ENCODE data around the gene KLHL9.
"Not testable (repeated sequence)": the region's sequence is repeated elsewhere in the genome, so short reads cannot be mapped to it uniquely, and the experiment has no call there.

Gene KLHL9

GRCh38 chr9:21334701-21335632, at the start of gene KLHL9:
Gene KLHL9 (minus strand): TSS chr9:21335404. CDS start chr9:21334859, 545 bp downstream.
- Histone ChIP-seq H3K9me3 (ENCODE audit: control insufficient read depth in 2 of 2, low read length in 2 of 2) (no peaks in the 10 kb centered on the region), H3K4me1 (ENCODE audit: control insufficient read depth in 2 of 2, insufficient read depth in 2 of 2, low read length in 2 of 2) (peaks cover 9 to 21% of the 10 kb centered on the region in 2 donors), H3K27me3 (ENCODE audit: control insufficient read depth in 2 of 2, insufficient read depth in 2 of 2, low read length in 2 of 2) (no peaks in the 10 kb centered on the region)

GRCh38 chr9:21383627-21384026, 48.4 kb upstream of the KLHL9 start:
- H3K4me1 ChIP-seq (ENCODE audit: control insufficient read depth in 2 of 2, insufficient read depth in 2 of 2, low read length in 2 of 2), result no peaks in the 10 kb centered on the region
- H3K9me3 ChIP-seq (ENCODE audit: control insufficient read depth in 2 of 2, low read length in 2 of 2), result no peaks in the 10 kb centered on the region

More at GRCh38 chr9:21334701-21335632, at the start of gene KLHL9:
- Histone ChIP-seq H3K4me3 (ENCODE audit: low read length in 2 of 2) (peak within 1 kb of the TSS; percentile 90 to 99), H3K36me3 (ENCODE audit: control insufficient read depth in 2 of 2, insufficient read depth in 2 of 2, low read length in 2 of 2) (peaks cover 0 to 9% of the 10 kb centered on the region in 2 donors), H3K9ac (ENCODE audit: low read depth in 1 of 2, low read length in 2 of 2) (peak within 1 kb of the TSS; percentile 95 to 99), H3K27ac (ENCODE audit: low read depth in 2 of 2, low read length in 2 of 2) (peak within 1 kb of the TSS; percentile 92 to 94)

GRCh38 chr9:21381448-21382339, 46.5 kb upstream of the KLHL9 start:
- Histone ChIP-seq H3K4me1 (ENCODE audit: control insufficient read depth in 2 of 2, insufficient read depth in 2 of 2, low read length in 2 of 2) (no peaks in the 10 kb centered on the region), H3K4me3 (ENCODE audit: low read length in 2 of 2) (no peak overlapping the region), H3K9me3 (ENCODE audit: control insufficient read depth in 2 of 2, low read length in 2 of 2) (no peaks in the 10 kb centered on the region), H3K9ac (ENCODE audit: low read depth in 1 of 2, low read length in 2 of 2) (no peak overlapping the region), H3K27me3 (ENCODE audit: control insufficient read depth in 2 of 2, insufficient read depth in 2 of 2, low read length in 2 of 2) (no peaks in the 10 kb centered on the region), H3K27ac (ENCODE audit: low read depth in 2 of 2, low read length in 2 of 2) (no peak overlapping the region), H3K36me3 (ENCODE audit: control insufficient read depth in 2 of 2, insufficient read depth in 2 of 2, low read length in 2 of 2) (no peaks in the 10 kb centered on the region)

More at GRCh38 chr9:21383627-21384026, 48.4 kb upstream of the KLHL9 start:
- Histone ChIP-seq H3K4me3 (ENCODE audit: low read length in 2 of 2) (no peak overlapping the region), H3K9ac (ENCODE audit: low read depth in 1 of 2, low read length in 2 of 2) (no peak overlapping the region), H3K36me3 (ENCODE audit: control insufficient read depth in 2 of 2, insufficient read depth in 2 of 2, low read length in 2 of 2) (no peaks in the 10 kb centered on the region), H3K27me3 (ENCODE audit: control insufficient read depth in 2 of 2, insufficient read depth in 2 of 2, low read length in 2 of 2) (peaks cover 0 to 4% of the 10 kb centered on the region in 2 donors), H3K27ac (ENCODE audit: low read depth in 2 of 2, low read length in 2 of 2) (no peak overlapping the region)

- H3K9me3 ChIP-seq (ENCODE audit: control insufficient read depth in 2 of 2, low read length in 2 of 2); H3K27me3 ChIP-seq (ENCODE audit: control insufficient read depth in 2 of 2, insufficient read depth in 2 of 2, low read length in 2 of 2); H3K27ac ChIP-seq (ENCODE audit: low read depth in 2 of 2, low read length in 2 of 2); H3K36me3 ChIP-seq (ENCODE audit: control insufficient read depth in 2 of 2, insufficient read depth in 2 of 2, low read length in 2 of 2); H3K9ac ChIP-seq (ENCODE audit: low read depth in 1 of 2, low read length in 2 of 2); H3K4me3 ChIP-seq (ENCODE audit: low read length in 2 of 2); H3K4me1 ChIP-seq (ENCODE audit: control insufficient read depth in 2 of 2, insufficient read depth in 2 of 2, low read length in 2 of 2): not testable (repeated sequence)
These were observed 36.3 kb upstream of the KLHL9 start for GRCh38 chr9:21371467-21371866.

GRCh38 chr9:21367957-21368356, 32.8 kb upstream of the KLHL9 start, which contains the start of gene IFNA13:
Gene IFNA13 (minus strand): TSS chr9:21368057. CDS start chr9:21368010, 47 bp downstream.
- Histone ChIP-seq H3K9ac (ENCODE audit: low read depth in 1 of 2, low read length in 2 of 2) (no peak within 1 kb of the TSS), H3K36me3 (ENCODE audit: control insufficient read depth in 2 of 2, insufficient read depth in 2 of 2, low read length in 2 of 2) (no peaks in the 10 kb centered on the region), H3K4me1 (ENCODE audit: control insufficient read depth in 2 of 2, insufficient read depth in 2 of 2, low read length in 2 of 2) (no peaks in the 10 kb centered on the region), H3K9me3 (ENCODE audit: control insufficient read depth in 2 of 2, low read length in 2 of 2) (no peaks in the 10 kb centered on the region), H3K4me3 (ENCODE audit: low read length in 2 of 2) (no peak within 1 kb of the TSS), H3K27me3 (ENCODE audit: control insufficient read depth in 2 of 2, insufficient read depth in 2 of 2, low read length in 2 of 2) (no peaks in the 10 kb centered on the region), H3K27ac (ENCODE audit: low read depth in 2 of 2, low read length in 2 of 2) (no peak within 1 kb of the TSS)

GRCh38 chr9:21367169-21367568, 32.0 kb upstream of the KLHL9 start:
- not testable (repeated sequence) for H3K27me3 ChIP-seq (ENCODE audit: control insufficient read depth in 2 of 2, insufficient read depth in 2 of 2, low read length in 2 of 2); H3K36me3 ChIP-seq (ENCODE audit: control insufficient read depth in 2 of 2, insufficient read depth in 2 of 2, low read length in 2 of 2); H3K4me3 ChIP-seq (ENCODE audit: low read length in 2 of 2); H3K9me3 ChIP-seq (ENCODE audit: control insufficient read depth in 2 of 2, low read length in 2 of 2); H3K4me1 ChIP-seq (ENCODE audit: control insufficient read depth in 2 of 2, insufficient read depth in 2 of 2, low read length in 2 of 2); H3K9ac ChIP-seq (ENCODE audit: low read depth in 1 of 2, low read length in 2 of 2); H3K27ac ChIP-seq (ENCODE audit: low read depth in 2 of 2, low read length in 2 of 2)

GRCh38 chr9:21362287-21362686, 27.1 kb upstream of the KLHL9 start:
- H3K9ac ChIP-seq (ENCODE audit: low read depth in 1 of 2, low read length in 2 of 2), result no peak overlapping the region

GRCh38 chr9:21357479-21358460, 22.6 kb upstream of the KLHL9 start:
- Histone ChIP-seq H3K27ac (ENCODE audit: low read depth in 2 of 2, low read length in 2 of 2) (no peak overlapping the region), H3K36me3 (ENCODE audit: control insufficient read depth in 2 of 2, insufficient read depth in 2 of 2, low read length in 2 of 2) (no peaks in the 10 kb centered on the region), H3K9me3 (ENCODE audit: control insufficient read depth in 2 of 2, low read length in 2 of 2) (no peaks in the 10 kb centered on the region), H3K4me1 (ENCODE audit: control insufficient read depth in 2 of 2, insufficient read depth in 2 of 2, low read length in 2 of 2) (peaks cover 0 to 3% of the 10 kb centered on the region in 2 donors), H3K9ac (ENCODE audit: low read depth in 1 of 2, low read length in 2 of 2) (no peak overlapping the region), H3K4me3 (ENCODE audit: low read length in 2 of 2) (no peak overlapping the region), H3K27me3 (ENCODE audit: control insufficient read depth in 2 of 2, insufficient read depth in 2 of 2, low read length in 2 of 2) (no peaks in the 10 kb centered on the region)

More at GRCh38 chr9:21362287-21362686, 27.1 kb upstream of the KLHL9 start:
- Histone ChIP-seq H3K27ac (ENCODE audit: low read depth in 2 of 2, low read length in 2 of 2) (no peak overlapping the region), H3K4me3 (ENCODE audit: low read length in 2 of 2) (no peak overlapping the region), H3K27me3 (ENCODE audit: control insufficient read depth in 2 of 2, insufficient read depth in 2 of 2, low read length in 2 of 2) (no peaks in the 10 kb centered on the region), H3K9me3 (ENCODE audit: control insufficient read depth in 2 of 2, low read length in 2 of 2) (no peaks in the 10 kb centered on the region), H3K36me3 (ENCODE audit: control insufficient read depth in 2 of 2, insufficient read depth in 2 of 2, low read length in 2 of 2) (no peaks in the 10 kb centered on the region), H3K4me1 (ENCODE audit: control insufficient read depth in 2 of 2, insufficient read depth in 2 of 2, low read length in 2 of 2) (peaks cover 0 to 2% of the 10 kb centered on the region in 2 donors)

GRCh38 chr9:21350787-21351186, 15.6 kb upstream of the KLHL9 start, which contains the start of gene IFNA6:
Gene IFNA6 (minus strand): TSS chr9:21350887. CDS start chr9:21350887, 0 bp downstream.
- Histone ChIP-seq H3K36me3 (ENCODE audit: control insufficient read depth in 2 of 2, insufficient read depth in 2 of 2, low read length in 2 of 2) (no peaks in the 10 kb centered on the region), H3K9me3 (ENCODE audit: control insufficient read depth in 2 of 2, low read length in 2 of 2) (no peaks in the 10 kb centered on the region), H3K27ac (ENCODE audit: low read depth in 2 of 2, low read length in 2 of 2) (no peak within 1 kb of the TSS), H3K9ac (ENCODE audit: low read depth in 1 of 2, low read length in 2 of 2) (no peak within 1 kb of the TSS), H3K4me1 (ENCODE audit: control insufficient read depth in 2 of 2, insufficient read depth in 2 of 2, low read length in 2 of 2) (no peaks in the 10 kb centered on the region), H3K4me3 (ENCODE audit: low read length in 2 of 2) (no peak within 1 kb of the TSS), H3K27me3 (ENCODE audit: control insufficient read depth in 2 of 2, insufficient read depth in 2 of 2, low read length in 2 of 2) (peaks cover 0 to 4% of the 10 kb centered on the region in 2 donors)
